ENCODE data around the gene LBX1.

The LBX1 gene

GRCh38 chr10:101221963-101222531, 7.2 kb downstream of the LBX1 start:
- no peak for TF ChIP-seq CTCF (IDR thresholded peaks at IDR 0.05; ENCODE audit: insufficient read depth, low read depth, low read length, missing control alignments)

DNA sequence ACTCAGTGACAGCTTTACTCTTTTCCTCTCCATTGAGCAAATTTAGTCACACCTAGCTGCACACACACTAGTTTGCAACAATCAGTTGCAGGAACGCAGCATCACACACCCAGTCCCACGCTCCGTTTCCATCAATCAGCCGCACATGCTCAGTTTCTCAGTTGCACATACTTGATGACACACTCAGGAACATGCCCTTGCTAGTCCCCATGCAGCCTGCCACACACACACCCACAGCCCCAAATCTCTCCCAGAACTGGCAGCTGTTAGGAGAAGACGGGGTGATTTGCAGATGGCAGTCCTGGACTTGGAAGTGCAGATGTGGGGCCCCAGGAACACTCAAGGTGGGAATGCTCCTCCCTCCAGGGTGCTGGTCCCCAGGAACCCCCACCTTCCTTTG, 7.7 kb downstream of the LBX1 start:
- peak; percentile 96 for DNase-seq (ENCODE audit: low read depth)
- peak overlapping the region; percentile 5 for H3K4me3 ChIP-seq (ENCODE audit: low read length)
- TF ChIP-seq CTCF (IDR thresholded peaks at IDR 0.05; ENCODE audit: insufficient read depth, low read depth, low read length, missing control alignments), result no peak

More at GRCh38 chr10:101221963-101222531, 7.2 kb downstream of the LBX1 start:
- no peak for DNase-seq (ENCODE audit: low read depth)
- peak overlapping the region; percentile 5 for H3K4me3 ChIP-seq (ENCODE audit: low read length)

- DNase-seq (ENCODE audit: low read depth), result no peak
- H3K4me3 ChIP-seq (ENCODE audit: low read length), result no peak overlapping the region
- no peak for TF ChIP-seq CTCF (IDR thresholded peaks at IDR 0.05; ENCODE audit: insufficient read depth, low read depth, low read length, missing control alignments)
Observed at GRCh38 chr10:101219946-101220451, 9.3 kb downstream of the LBX1 start.

DNA sequence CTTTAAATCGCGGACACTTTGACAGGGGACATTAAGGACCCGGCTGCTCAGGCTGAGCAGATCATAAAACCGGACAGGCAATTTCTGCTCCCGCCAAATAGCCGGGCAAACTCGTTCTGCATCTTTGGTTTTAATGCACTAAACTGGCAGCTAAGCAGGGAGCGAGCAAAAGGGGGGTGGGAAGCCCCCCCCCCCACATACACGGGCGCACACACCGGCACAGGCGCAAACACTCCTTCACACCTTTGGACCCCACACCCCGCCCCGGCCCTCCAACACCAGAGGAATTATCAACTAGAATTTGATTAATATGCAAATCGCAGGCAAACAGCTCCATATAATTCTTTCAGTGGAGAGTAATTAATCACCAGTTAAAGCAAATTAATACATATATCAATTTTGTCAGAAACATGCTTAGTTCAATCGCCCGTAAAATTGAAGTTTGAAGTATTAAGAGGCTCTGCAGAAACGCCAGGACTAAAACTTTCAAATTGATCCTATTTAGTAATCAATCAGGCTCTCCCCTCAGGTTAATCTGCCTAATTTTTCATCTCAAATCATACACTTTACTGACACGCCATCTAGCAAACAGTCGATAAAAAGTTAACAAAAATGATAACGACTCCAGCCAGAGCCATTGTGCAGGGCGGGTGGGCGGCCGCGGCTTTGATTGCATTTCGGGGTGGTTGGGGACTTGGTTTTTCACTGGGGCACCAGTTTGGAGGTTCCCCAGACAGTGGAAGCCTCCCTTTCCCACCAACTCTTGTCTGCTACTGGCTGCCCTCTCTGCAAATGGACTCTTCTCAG, 9.9 kb downstream of the LBX1 start:
- no peak overlapping the region for H3K4me3 ChIP-seq (ENCODE audit: low read length)
- no peak for DNase-seq (ENCODE audit: low read depth)
- TF ChIP-seq CTCF (IDR thresholded peaks at IDR 0.05; ENCODE audit: insufficient read depth, low read depth, low read length, missing control alignments), result no peak

GRCh38 chr10:101218351-101219138, 10.7 kb downstream of the LBX1 start:
- no peak for TF ChIP-seq CTCF (IDR thresholded peaks at IDR 0.05; ENCODE audit: insufficient read depth, low read depth, low read length, missing control alignments)
- no peak for DNase-seq (ENCODE audit: low read depth)
- H3K4me3 ChIP-seq (ENCODE audit: low read length), result no peak overlapping the region

- peak; percentile 43 for TF ChIP-seq CTCF (IDR thresholded peaks at IDR 0.05; ENCODE audit: insufficient read depth, low read depth, low read length, missing control alignments)
- DNase-seq (ENCODE audit: low read depth), result peak; percentile 66
- H3K4me3 ChIP-seq (ENCODE audit: low read length), result no peak overlapping the region
Observed at GRCh38 chr10:101217450-101218281, 11.6 kb downstream of the LBX1 start.
